ENCODE measurements around the gene ITGB5. TPM values are rescaled to one million over a fixed set of nuclear protein-coding genes. Genes with fewer than 3 reads are reported as not detected.
A peak's percentile ranks its signal among the peaks of the same experiment; 100 is the strongest.
"Not testable (repeated sequence)": the region's sequence is repeated elsewhere in the genome, so short reads cannot be mapped to it uniquely, and the experiment has no call there.

ITGB5 gene
- total RNA-seq, 1 experiment from 2014 or later: 339 TPM

- TF ChIP-seq, protein P1, sequence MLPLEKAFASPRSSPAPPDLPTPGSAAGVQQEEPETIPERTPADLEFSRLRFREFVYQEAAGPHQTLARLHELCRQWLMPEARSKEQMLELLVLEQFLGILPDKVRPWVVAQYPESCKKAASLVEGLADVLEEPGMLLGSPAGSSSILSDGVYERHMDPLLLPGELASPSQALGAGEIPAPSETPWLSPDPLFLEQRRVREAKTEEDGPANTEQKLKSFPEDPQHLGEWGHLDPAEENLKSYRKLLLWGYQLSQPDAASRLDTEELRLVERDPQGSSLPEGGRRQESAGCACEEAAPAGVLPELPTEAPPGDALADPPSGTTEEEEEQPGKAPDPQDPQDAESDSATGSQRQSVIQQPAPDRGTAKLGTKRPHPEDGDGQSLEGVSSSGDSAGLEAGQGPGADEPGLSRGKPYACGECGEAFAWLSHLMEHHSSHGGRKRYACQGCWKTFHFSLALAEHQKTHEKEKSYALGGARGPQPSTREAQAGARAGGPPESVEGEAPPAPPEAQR (CRISPR knock-in tag; IDR thresholded peaks at IDR 0.05): no peak
- TF ChIP-seq FOXP1 (CRISPR knock-in tag; IDR thresholded peaks at IDR 0.05; ENCODE audit: borderline replicate concordance): 0 out of 2 replicates have a peak, but pooled peaks have one; percentile 55
- no peaks in the 10 kb centered on the region for H3K9me3 Mint-ChIP-seq
- no peaks in the 10 kb centered on the region for H3K27me3 Mint-ChIP-seq (ENCODE audit: low read depth)
- no peak overlapping the region for H3K4me3 Mint-ChIP-seq
- DNase-seq (ENCODE audit: low spot score): no peak
- ATAC-seq: peak; percentile 5
- ChIA-PET POLR2A (interaction anchor here (0.5 kb wide), 1 partner anchor 13 kb away, joined by 3 read pairs; no protein-coding TSS in a partner anchor), CTCF (interaction anchor here (0.8 to 4.1 kb wide), 20 partner anchors 8 to 252 kb away, joined by 3 to 51 read pairs (median 8); partner anchors contain the start of gene UMPS)
- H3K27ac Mint-ChIP-seq: no peak overlapping the region
- peaks cover 24% of the 10 kb centered on the region for H3K36me3 Mint-ChIP-seq
- H3K4me1 Mint-ChIP-seq: peaks cover 56% of the 10 kb centered on the region
Observed at GRCh38 chr3:124759666-124760401, 127.3 kb downstream of the ITGB5 start.

- DNase-seq (ENCODE audit: low spot score) (no peak), ATAC-seq (no peak)
- TF ChIP-seq IRF1 (CRISPR knock-in tag; IDR thresholded peaks at IDR 0.05) (no peak), NR1H2 (CRISPR knock-in tag; IDR thresholded peaks at IDR 0.05) (no peak), ZNF121 (CRISPR knock-in tag; IDR thresholded peaks at IDR 0.05) (no peak), FOXK1 (CRISPR knock-in tag; IDR thresholded peaks at IDR 0.05) (no peak), MYBL2 (CRISPR knock-in tag; IDR thresholded peaks at IDR 0.05) (no peak), EMX1 (CRISPR knock-in tag; IDR thresholded peaks at IDR 0.05) (no peak), SMAD3 (CRISPR knock-in tag; IDR thresholded peaks at IDR 0.05; ENCODE audit: borderline replicate concordance) (no peak), MXD4 (CRISPR knock-in tag; IDR thresholded peaks at IDR 0.05; ENCODE audit: borderline replicate concordance) (no peak)
- TF ChIP-seq, protein P2, sequence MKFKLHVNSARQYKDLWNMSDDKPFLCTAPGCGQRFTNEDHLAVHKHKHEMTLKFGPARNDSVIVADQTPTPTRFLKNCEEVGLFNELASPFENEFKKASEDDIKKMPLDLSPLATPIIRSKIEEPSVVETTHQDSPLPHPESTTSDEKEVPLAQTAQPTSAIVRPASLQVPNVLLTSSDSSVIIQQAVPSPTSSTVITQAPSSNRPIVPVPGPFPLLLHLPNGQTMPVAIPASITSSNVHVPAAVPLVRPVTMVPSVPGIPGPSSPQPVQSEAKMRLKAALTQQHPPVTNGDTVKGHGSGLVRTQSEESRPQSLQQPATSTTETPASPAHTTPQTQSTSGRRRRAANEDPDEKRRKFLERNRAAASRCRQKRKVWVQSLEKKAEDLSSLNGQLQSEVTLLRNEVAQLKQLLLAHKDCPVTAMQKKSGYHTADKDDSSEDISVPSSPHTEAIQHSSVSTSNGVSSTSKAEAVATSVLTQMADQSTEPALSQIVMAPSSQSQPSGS (CRISPR knock-in tag; IDR thresholded peaks at IDR 0.05; ENCODE audit: borderline replicate concordance, low read depth): no peak
- TF ChIP-seq, protein P3, sequence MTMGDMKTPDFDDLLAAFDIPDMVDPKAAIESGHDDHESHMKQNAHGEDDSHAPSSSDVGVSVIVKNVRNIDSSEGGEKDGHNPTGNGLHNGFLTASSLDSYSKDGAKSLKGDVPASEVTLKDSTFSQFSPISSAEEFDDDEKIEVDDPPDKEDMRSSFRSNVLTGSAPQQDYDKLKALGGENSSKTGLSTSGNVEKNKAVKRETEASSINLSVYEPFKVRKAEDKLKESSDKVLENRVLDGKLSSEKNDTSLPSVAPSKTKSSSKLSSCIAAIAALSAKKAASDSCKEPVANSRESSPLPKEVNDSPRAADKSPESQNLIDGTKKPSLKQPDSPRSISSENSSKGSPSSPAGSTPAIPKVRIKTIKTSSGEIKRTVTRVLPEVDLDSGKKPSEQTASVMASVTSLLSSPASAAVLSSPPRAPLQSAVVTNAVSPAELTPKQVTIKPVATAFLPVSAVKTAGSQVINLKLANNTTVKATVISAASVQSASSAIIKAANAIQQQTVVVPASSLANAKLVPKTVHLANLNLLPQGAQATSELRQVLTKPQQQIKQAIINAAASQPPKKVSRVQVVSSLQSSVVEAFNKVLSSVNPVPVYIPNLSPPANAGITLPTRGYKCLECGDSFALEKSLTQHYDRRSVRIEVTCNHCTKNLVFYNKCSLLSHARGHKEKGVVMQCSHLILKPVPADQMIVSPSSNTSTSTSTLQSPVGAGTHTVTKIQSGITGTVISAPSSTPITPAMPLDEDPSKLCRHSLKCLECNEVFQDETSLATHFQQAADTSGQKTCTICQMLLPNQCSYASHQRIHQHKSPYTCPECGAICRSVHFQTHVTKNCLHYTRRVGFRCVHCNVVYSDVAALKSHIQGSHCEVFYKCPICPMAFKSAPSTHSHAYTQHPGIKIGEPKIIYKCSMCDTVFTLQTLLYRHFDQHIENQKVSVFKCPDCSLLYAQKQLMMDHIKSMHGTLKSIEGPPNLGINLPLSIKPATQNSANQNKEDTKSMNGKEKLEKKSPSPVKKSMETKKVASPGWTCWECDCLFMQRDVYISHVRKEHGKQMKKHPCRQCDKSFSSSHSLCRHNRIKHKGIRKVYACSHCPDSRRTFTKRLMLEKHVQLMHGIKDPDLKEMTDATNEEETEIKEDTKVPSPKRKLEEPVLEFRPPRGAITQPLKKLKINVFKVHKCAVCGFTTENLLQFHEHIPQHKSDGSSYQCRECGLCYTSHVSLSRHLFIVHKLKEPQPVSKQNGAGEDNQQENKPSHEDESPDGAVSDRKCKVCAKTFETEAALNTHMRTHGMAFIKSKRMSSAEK (CRISPR knock-in tag; IDR thresholded peaks at IDR 0.05; ENCODE audit: borderline replicate concordance): no peak
- ChIA-PET CTCF (interaction anchor here (0.6 to 4.1 kb wide), 7 partner anchors 12 to 601 kb away, joined by 3 to 51 read pairs (median 4); no protein-coding TSS in a partner anchor), POLR2A (no interaction called here)
- H3K27ac Mint-ChIP-seq: peak overlapping the region; percentile 9; the same call in 1 of the 2 replicates
- H3K4me1 Mint-ChIP-seq: peaks cover 63% of the 10 kb centered on the region
- H3K27me3 Mint-ChIP-seq (ENCODE audit: low read depth): no peaks in the 10 kb centered on the region
- no peak overlapping the region for H3K4me3 Mint-ChIP-seq
- peaks cover 16% of the 10 kb centered on the region for H3K36me3 Mint-ChIP-seq
- H3K9me3 Mint-ChIP-seq: no peaks in the 10 kb centered on the region
Observed at GRCh38 chr3:124758851-124759635, 128.1 kb downstream of the ITGB5 start.

DNA sequence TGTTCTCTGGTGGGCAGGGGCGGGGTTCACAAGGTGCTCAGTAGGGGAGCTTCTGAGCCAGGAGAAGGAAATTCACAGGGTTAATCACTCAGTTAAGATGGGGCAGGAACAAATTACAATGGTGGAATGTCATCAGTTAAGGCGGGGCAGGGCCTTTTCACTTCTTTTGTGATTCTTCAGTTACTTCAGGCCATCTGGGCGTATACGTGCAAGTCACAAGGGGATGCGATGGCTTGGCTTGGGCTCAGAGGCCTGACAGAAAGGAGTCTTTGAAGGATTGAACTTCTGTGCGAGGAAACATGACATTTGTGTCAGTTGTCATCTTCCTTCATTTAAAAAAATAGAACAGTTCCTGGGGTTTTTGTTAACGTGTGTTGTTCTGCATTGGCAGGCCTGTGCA lies 129.2 kb downstream of the ITGB5 start:
- H3K36me3 Mint-ChIP-seq; CTCF ChIA-PET; H3K4me3 Mint-ChIP-seq; DNase-seq (ENCODE audit: low spot score); POLR2A ChIA-PET; H3K27me3 Mint-ChIP-seq (ENCODE audit: low read depth); H3K9me3 Mint-ChIP-seq; ATAC-seq: not testable (repeated sequence)
- peak overlapping the region; percentile 83 for H3K27ac Mint-ChIP-seq
- peaks cover 74% of the 10 kb centered on the region for H3K4me1 Mint-ChIP-seq

Data from WTC11 (cell line).